SK-N-SH treated with all-trans-retinoic acid at 6 μM for 48 hours (cell line): ENCODE data around the gene ZFAND3.

Source experiments
- ARNTL ChIP-seq: fragments of 450-650 bp; formaldehyde crosslinking; IDR thresholded peaks from 2 replicates; pipeline ENCODE4 v1.5.0; 2020; ENCODE audit warnings: low read depth, mild to moderate bottlenecking, moderate library complexity, borderline replicate concordance
- ESRRG ChIP-seq: fragments of 250-450 bp; sonication (Bioruptor Pico); IDR thresholded peaks from 2 replicates; pipeline ENCODE4 v1.6.1; 2021; ENCODE audit warnings: mild to moderate bottlenecking
- RARB ChIP-seq: fragments of 250-450 bp; sonication (Bioruptor Pico); IDR thresholded peaks from 2 replicates; pipeline ENCODE4 v1.8.0; 2021; ENCODE audit warnings: mild to moderate bottlenecking, moderate library complexity

GRCh38 chr6:38030380-38030779 is 210.9 kb downstream of the ZFAND3 start:
- TF ChIP-seq RARB (CRISPR knock-in tag): no peak
- TF ChIP-seq ESRRG (CRISPR knock-in tag): no peak
- no peak for TF ChIP-seq ARNTL (CRISPR knock-in tag)
